ENCODE data around the gene TMED4. TPM values are rescaled to one million over a fixed set of nuclear protein-coding genes. Genes with fewer than 3 reads are reported as not detected.

TMED4 gene
- polyA plus RNA-seq, 3 donors = 45.7 to 76.7 (median 49.0) TPM

DNA sequence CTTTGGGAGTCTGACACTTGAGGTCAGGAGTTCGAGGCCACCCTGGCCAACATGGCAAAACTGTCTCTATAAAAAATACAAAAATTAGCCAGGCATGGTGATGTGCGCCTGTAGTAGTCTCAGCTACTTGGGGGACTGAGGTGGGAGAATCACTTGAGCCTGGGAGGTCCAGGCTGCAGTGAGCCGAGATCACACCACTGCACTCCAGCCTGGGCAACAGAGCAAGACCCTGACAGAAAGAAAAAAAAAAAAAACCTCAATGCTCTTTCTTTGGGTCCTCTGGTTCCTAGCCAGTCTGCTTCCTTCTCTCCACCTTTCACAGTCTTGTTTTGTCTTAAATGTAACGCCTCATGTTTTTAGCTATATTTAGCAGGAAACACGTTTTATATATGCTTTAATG lies 33.8 kb upstream of the TMED4 start:
- intact Hi-C loops (cut with micrococcal nuclease) = no loop called here
- TF ChIP-seq, protein P1, sequence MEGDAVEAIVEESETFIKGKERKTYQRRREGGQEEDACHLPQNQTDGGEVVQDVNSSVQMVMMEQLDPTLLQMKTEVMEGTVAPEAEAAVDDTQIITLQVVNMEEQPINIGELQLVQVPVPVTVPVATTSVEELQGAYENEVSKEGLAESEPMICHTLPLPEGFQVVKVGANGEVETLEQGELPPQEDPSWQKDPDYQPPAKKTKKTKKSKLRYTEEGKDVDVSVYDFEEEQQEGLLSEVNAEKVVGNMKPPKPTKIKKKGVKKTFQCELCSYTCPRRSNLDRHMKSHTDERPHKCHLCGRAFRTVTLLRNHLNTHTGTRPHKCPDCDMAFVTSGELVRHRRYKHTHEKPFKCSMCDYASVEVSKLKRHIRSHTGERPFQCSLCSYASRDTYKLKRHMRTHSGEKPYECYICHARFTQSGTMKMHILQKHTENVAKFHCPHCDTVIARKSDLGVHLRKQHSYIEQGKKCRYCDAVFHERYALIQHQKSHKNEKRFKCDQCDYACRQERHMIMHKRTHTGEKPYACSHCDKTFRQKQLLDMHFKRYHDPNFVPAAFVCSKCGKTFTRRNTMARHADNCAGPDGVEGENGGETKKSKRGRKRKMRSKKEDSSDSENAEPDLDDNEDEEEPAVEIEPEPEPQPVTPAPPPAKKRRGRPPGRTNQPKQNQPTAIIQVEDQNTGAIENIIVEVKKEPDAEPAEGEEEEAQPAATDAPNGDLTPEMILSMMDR (IDR thresholded peaks at IDR 0.05) = no peak
- peaks cover 99% of the 10 kb centered on the region for H3K79me2 ChIP-seq (ENCODE audit: insufficient read depth, low read length)
- Mint-ChIP-seq H3K9me3 (no peaks in the 10 kb centered on the region), H3K27ac (peak overlapping the region; percentile 94 to 99 (median 96)), H3K4me3 (no peak overlapping the region), H3K27me3 (ENCODE audit: low read depth in 3 of 3) (no peaks in the 10 kb centered on the region), H3K36me3 (peaks cover 31 to 34% of the 10 kb centered on the region in 2 donors), H3K4me1 (peaks cover 66% of the 10 kb centered on the region)
- peak overlapping the region in 1 of 3 experiments; percentile 32 for H3K4me3 ChIP-seq (replicated peaks in 1 of 3; ENCODE audit: low read depth in 2 of 3, low read length in 3 of 3)
- no peak overlapping the region for H2AFZ ChIP-seq (ENCODE audit: insufficient read depth, low read depth, low read length, poor library complexity, severe bottlenecking)
- no peak overlapping the region for H3K9ac ChIP-seq (ENCODE audit: insufficient read depth, low read length, poor library complexity, severe bottlenecking)
- no peaks in the 10 kb centered on the region for H3K27me3 ChIP-seq (ENCODE audit: control insufficient read depth in 2 of 2, insufficient read depth in 2 of 2, low read length in 2 of 2)
- peak overlapping the region; percentile 38 for H3K4me2 ChIP-seq (replicated peaks; ENCODE audit: extremely low read depth, low read length, poor library complexity, severe bottlenecking)
- peaks cover 36 to 64% of the 10 kb centered on the region in 2 donors for H3K4me1 ChIP-seq (ENCODE audit: control insufficient read depth in 1 of 2, insufficient read depth in 2 of 2, low read length in 2 of 2)
- 100% methylated on average over 1 of the region's 5 CpGs for WGBS (ENCODE audit: insufficient coverage)
- no peak for DNase-seq
- H3K27ac ChIP-seq (ENCODE audit: low read depth in 1 of 2, low read length in 2 of 2) = peak overlapping the region; percentile 44 to 88
- H3K9me3 ChIP-seq (replicated peaks in 1 of 2; ENCODE audit: control insufficient read depth in 1 of 2, insufficient read depth in 1 of 2, low read length in 2 of 2) = no peaks in the 10 kb centered on the region
- peaks cover 8 to 16% of the 10 kb centered on the region in 2 donors for H3K36me3 ChIP-seq (replicated peaks in 1 of 2; ENCODE audit: control insufficient read depth in 1 of 2, insufficient read depth in 2 of 2, low read length in 2 of 2)
- no peaks in the 10 kb centered on the region for H4K20me1 ChIP-seq (ENCODE audit: insufficient read depth, low read length)

DNA sequence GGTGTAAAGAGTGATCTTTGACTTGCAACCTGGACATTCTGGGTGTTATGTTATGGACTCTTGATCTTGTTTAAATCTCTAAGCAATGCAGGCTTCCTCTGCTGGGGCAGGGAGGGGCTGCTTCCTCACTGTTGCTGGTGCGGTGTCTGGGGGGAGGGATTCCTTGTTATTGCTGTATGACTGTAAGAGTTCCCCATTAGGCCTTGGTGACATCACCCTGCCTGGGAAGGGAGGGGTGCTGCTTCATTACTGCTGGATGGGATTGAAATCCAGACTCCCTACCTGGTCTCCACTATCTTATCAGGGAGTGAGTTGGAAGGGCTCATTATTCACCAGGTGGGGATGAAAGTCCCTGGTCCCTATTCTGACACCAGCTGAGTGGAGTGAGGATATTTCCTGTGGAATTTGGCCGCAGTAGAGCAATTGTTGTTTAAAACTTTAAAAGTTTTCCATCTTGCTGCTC lies 33.1 kb upstream of the TMED4 start:
- H3K27ac ChIP-seq (ENCODE audit: low read depth in 1 of 2, low read length in 2 of 2) = peak overlapping the region; percentile 44 to 88
- H3K27ac Mint-ChIP-seq = peak overlapping the region; percentile 94 to 99 (median 96)
- no peaks in the 10 kb centered on the region for H3K27me3 ChIP-seq (ENCODE audit: control insufficient read depth in 2 of 2, insufficient read depth in 2 of 2, low read length in 2 of 2)
- no peaks in the 10 kb centered on the region for H3K9me3 Mint-ChIP-seq
- peak overlapping the region in 1 of 2 donors; percentile 69 for H3K4me3 Mint-ChIP-seq
- H3K4me1 Mint-ChIP-seq = peaks cover 60% of the 10 kb centered on the region
- no peaks in the 10 kb centered on the region for H3K9me3 ChIP-seq (replicated peaks in 1 of 2; ENCODE audit: control insufficient read depth in 1 of 2, insufficient read depth in 1 of 2, low read length in 2 of 2)
- peak overlapping the region; percentile 38 for H3K4me2 ChIP-seq (replicated peaks; ENCODE audit: extremely low read depth, low read length, poor library complexity, severe bottlenecking)
- peaks cover 29 to 33% of the 10 kb centered on the region in 2 donors for H3K36me3 Mint-ChIP-seq
- peaks cover 99% of the 10 kb centered on the region for H3K79me2 ChIP-seq (ENCODE audit: insufficient read depth, low read length)
- peak overlapping the region; percentile 23 for H3K9ac ChIP-seq (ENCODE audit: insufficient read depth, low read length, poor library complexity, severe bottlenecking)
- intact Hi-C loops (cut with micrococcal nuclease) = no loop called here
- no peaks in the 10 kb centered on the region for H3K27me3 Mint-ChIP-seq (ENCODE audit: low read depth in 3 of 3)
- peak; percentile 88 to 93 (median 91) for DNase-seq
- no peaks in the 10 kb centered on the region for H4K20me1 ChIP-seq (ENCODE audit: insufficient read depth, low read length)
- peak overlapping the region in 1 of 3 experiments; percentile 32 for H3K4me3 ChIP-seq (replicated peaks in 1 of 3; ENCODE audit: low read depth in 2 of 3, low read length in 3 of 3)
- H2AFZ ChIP-seq (ENCODE audit: insufficient read depth, low read depth, low read length, poor library complexity, severe bottlenecking) = no peak overlapping the region
- no CpG with 5 or more reads among the region's 2 CpGs for whole genome bisulfite sequencing (ENCODE audit: insufficient coverage)
- TF ChIP-seq, protein P1 (IDR thresholded peaks at IDR 0.05) = no peak
- H3K4me1 ChIP-seq (ENCODE audit: control insufficient read depth in 1 of 2, insufficient read depth in 2 of 2, low read length in 2 of 2) = peaks cover 29 to 58% of the 10 kb centered on the region in 2 donors
- peaks cover 8 to 16% of the 10 kb centered on the region in 2 donors for H3K36me3 ChIP-seq (replicated peaks in 1 of 2; ENCODE audit: control insufficient read depth in 1 of 2, insufficient read depth in 2 of 2, low read length in 2 of 2)

All from CD14-positive monocyte (primary cell).